IMR-90 (cell line): Measurements from ENCODE around the gene KDM4B. TPM values are rescaled to one million over a fixed set of nuclear protein-coding genes. Genes with fewer than 3 reads are reported as not detected.

Experiments
- ATAC-seq: fragments of 200-7000 bp; cut with Tn5 transposase; 2 replicates; pipeline ENCODE4 v1.9.1; 2020; ENCODE audit warnings: low read depth, mild to moderate bottlenecking, moderate library complexity
- BruUV-seq: library from RNA; stranded (reverse); fragments of 400-500 nt; replicated peaks from 2 replicates; lab custom pipeline; 2021; lab: Mats Ljungman, UMichigan
- CTCF ChIA-PET: fragments of 300-600 bp; formaldehyde crosslinking; extraction: SDS; loops from one replicate; lab custom pipeline; 2021; ENCODE audit warnings: antibody characterized with exemption; lab: Yijun Ruan, JAX
- POLR2A ChIA-PET: fragments of 300-600 bp; sonication (Branson Sonifier 250); formaldehyde crosslinking; loops from one replicate; lab custom pipeline; 2022; ENCODE audit warnings: antibody characterized with exemption; ENCODE audit not compliant: unreplicated experiment; lab: Charles Lee
- DNase-seq: peaks from one replicate; pipeline ENCODE4 v3.0.0; 2013
- H2AFZ ChIP-seq: replicated peaks from 2 replicates; pipeline ENCODE3; 2013; ENCODE audit warnings: low read length, mild to moderate bottlenecking; ENCODE audit not compliant: poor library complexity
- H2AK5ac ChIP-seq: 2 replicates; pipeline ENCODE4 v1.6.1; 2013; ENCODE audit warnings: low read depth, low read length, inconsistent platforms
- H2AK9ac ChIP-seq: replicated peaks from 2 replicates; pipeline ENCODE3; 2013; ENCODE audit warnings: mild to moderate bottlenecking, low read depth, low read length, moderate library complexity; ENCODE audit not compliant: poor library complexity
- H2BK120ac ChIP-seq: 2 replicates; pipeline ENCODE4 v1.6.1; 2013; ENCODE audit warnings: low read depth, low read length, inconsistent platforms
- H2BK15ac ChIP-seq: 3 replicates; pipeline ENCODE4 v1.6.1; 2013; ENCODE audit warnings: low read depth, low read length, inconsistent platforms
- H2BK20ac ChIP-seq: 2 replicates; pipeline ENCODE4 v1.6.1; 2013; ENCODE audit warnings: low read depth, mild to moderate bottlenecking, inconsistent platforms, low read length, moderate library complexity
- H2BK5ac ChIP-seq: 2 replicates; pipeline ENCODE4 v1.6.1; 2013; ENCODE audit warnings: mild to moderate bottlenecking, low read depth, low read length, inconsistent platforms; ENCODE audit not compliant: poor library complexity, severe bottlenecking
- H3K14ac ChIP-seq: replicated peaks from 2 replicates; pipeline ENCODE4 v1.6.1; 2013; ENCODE audit warnings: low read depth, low read length, inconsistent platforms
- H3K18ac ChIP-seq: 2 replicates; pipeline ENCODE4 v1.6.1; 2013; ENCODE audit warnings: low read depth, low read length, control low read depth
- H3K23ac ChIP-seq: 2 replicates; pipeline ENCODE4 v1.6.1; 2013; ENCODE audit warnings: low read depth, low read length, inconsistent platforms
- H3K27ac ChIP-seq: 2 replicates; pipeline ENCODE4 v1.5.1; 2013; ENCODE audit warnings: mild to moderate bottlenecking, control low read depth, low read length; ENCODE audit not compliant: insufficient read depth
- H3K27me3 ChIP-seq: 2 replicates; pipeline ENCODE4 v1.6.1; 2013; ENCODE audit warnings: low read length; ENCODE audit not compliant: control insufficient read depth, insufficient read depth
- H3K36me3 ChIP-seq: 2 replicates; pipeline ENCODE4 v1.6.1; 2013; ENCODE audit warnings: low read length, mixed read lengths; ENCODE audit not compliant: control insufficient read depth, insufficient read depth
- H3K4ac ChIP-seq: 2 replicates; pipeline ENCODE4 v1.6.1; 2013; ENCODE audit warnings: low read depth, low read length, inconsistent platforms
- H3K4me1 ChIP-seq: 2 replicates; pipeline ENCODE4 v1.6.1; 2013; ENCODE audit warnings: low read length, mixed read lengths; ENCODE audit not compliant: control insufficient read depth, insufficient read depth
- H3K4me2 ChIP-seq: 2 replicates; pipeline ENCODE4 v1.6.1; 2013; ENCODE audit warnings: low read depth, mild to moderate bottlenecking, control low read depth, low read length, moderate library complexity
- H3K4me3 ChIP-seq: 2 replicates; pipeline ENCODE4 v1.5.1; 2013; ENCODE audit warnings: low read depth, mild to moderate bottlenecking, control low read depth, low read length, moderate library complexity; ENCODE audit not compliant: insufficient read depth
- H3K56ac ChIP-seq: 2 replicates; pipeline ENCODE4 v1.6.1; 2013; ENCODE audit warnings: low read length, inconsistent platforms; ENCODE audit not compliant: insufficient read depth; ENCODE audit errors: extremely low read depth
- H3K79me1 ChIP-seq, 2 experiments: 2 replicates each; pipeline ENCODE4 v1.6.1; 2013; ENCODE audit warnings: low read length in 2 of 2, inconsistent platforms in 1 of 2, low read depth in 1 of 2
- H3K9ac ChIP-seq: 2 replicates; pipeline ENCODE4 v1.6.1; 2013; ENCODE audit warnings: low read depth, low read length, control low read depth
- H3K9me1 ChIP-seq: 2 replicates; pipeline ENCODE4 v1.6.1; 2013; ENCODE audit warnings: low read length, inconsistent platforms; ENCODE audit not compliant: insufficient read depth
- H3K9me3 ChIP-seq: 2 replicates; pipeline ENCODE4 v1.6.1; 2013; ENCODE audit warnings: low read length; ENCODE audit not compliant: control insufficient read depth, insufficient read depth
- H4K20me1 ChIP-seq: 2 replicates; pipeline ENCODE4 v1.6.1; 2013; ENCODE audit warnings: low read length, inconsistent platforms; ENCODE audit not compliant: insufficient read depth
- H4K5ac ChIP-seq: 2 replicates; pipeline ENCODE4 v1.6.1; 2013; ENCODE audit warnings: mild to moderate bottlenecking, low read depth, low read length, control low read depth
- H4K8ac ChIP-seq, 2 experiments: 2 replicates each; pipeline ENCODE4 v1.6.1; 2013; ENCODE audit warnings: low read depth in 2 of 2, low read length in 2 of 2, control low read depth in 1 of 2, inconsistent platforms in 1 of 2
- H4K91ac ChIP-seq: 2 replicates; pipeline ENCODE4 v1.6.1; 2013; ENCODE audit warnings: low read depth, low read length, inconsistent platforms; ENCODE audit not compliant: insufficient read depth
- BHLHE40 ChIP-seq: fragments of 150-350 bp; IDR thresholded peaks from 2 replicates; pipeline ENCODE4 v1.6.1; 2016; ENCODE audit warnings: mild to moderate bottlenecking, low read depth, low read length
- CEBPB ChIP-seq: IDR thresholded peaks from 2 replicates; pipeline ENCODE4 v1.6.1; 2012; ENCODE audit warnings: low read depth, low read length, improper control_type of control experiment
- CHD1 ChIP-seq: IDR thresholded peaks from 2 replicates; pipeline ENCODE4 v1.6.1; 2012; ENCODE audit warnings: low read depth, low read length, improper control_type of control experiment
- FOS ChIP-seq: fragments of 150-350 bp; IDR thresholded peaks from 2 replicates; pipeline ENCODE4 v1.6.1; 2016; ENCODE audit warnings: low read depth, low read length
- MAFK ChIP-seq: IDR thresholded peaks from 2 replicates; pipeline ENCODE4 v1.6.1; 2012; ENCODE audit warnings: low read depth, low read length, improper control_type of control experiment
- MAZ ChIP-seq: IDR thresholded peaks from 2 replicates; pipeline ENCODE4 v1.6.1; 2012; ENCODE audit warnings: low read depth, mild to moderate bottlenecking, low read length, improper control_type of control experiment, moderate library complexity, borderline replicate concordance
- MXI1 ChIP-seq: IDR thresholded peaks from 2 replicates; pipeline ENCODE4 v1.6.1; 2012; ENCODE audit warnings: low read depth, mild to moderate bottlenecking, low read length, moderate library complexity, borderline replicate concordance
- NFE2L2 ChIP-seq: fragments of 150-350 bp; IDR thresholded peaks from 2 replicates; pipeline ENCODE4 v1.6.1; 2016; ENCODE audit warnings: low read depth, mild to moderate bottlenecking, low read length
- POLR2A ChIP-seq: IDR thresholded peaks from 2 replicates; pipeline ENCODE4 v1.6.1; 2012; ENCODE audit warnings: mild to moderate bottlenecking, low read depth, low read length
- RAD21 ChIP-seq: IDR thresholded peaks from 2 replicates; pipeline ENCODE4 v1.6.1; 2012; ENCODE audit warnings: low read length, improper control_type of control experiment
- RCOR1 ChIP-seq: IDR thresholded peaks from 2 replicates; pipeline ENCODE4 v1.6.1; 2012; ENCODE audit warnings: mild to moderate bottlenecking, low read length, improper control_type of control experiment; ENCODE audit not compliant: insufficient replicate concordance
- RFX5 ChIP-seq: IDR thresholded peaks from 2 replicates; pipeline ENCODE4 v1.8.0; 2012; ENCODE audit warnings: low read depth, mild to moderate bottlenecking, low read length, moderate library complexity
- SMC3 ChIP-seq: fragments of 150-350 bp; IDR thresholded peaks from 2 replicates; pipeline ENCODE4 v1.6.1; 2016; ENCODE audit warnings: low read depth, mild to moderate bottlenecking, antibody characterized with exemption, low read length, moderate library complexity
- WGBS, 2 experiments: methylation state at CpG; one replicate each; pipeline versions ENCODE4 v1.1.5 to v1.1.7; 2013; ENCODE audit warnings: missing lambda C conversion rate in 2 of 2; ENCODE audit not compliant: insufficient read length in 1 of 2; ENCODE audit errors: extremely low coverage in 2 of 2; 5-methylcytosine and 5-hydroxymethylcytosine counted together
- dilution Hi-C: fragments of 300-500 bp; cut with HindIII; formaldehyde crosslinking; loops from one replicate; pipeline ENCODE4 v1.14.3; 2018; ENCODE audit warnings: low sequenced_read_pairs; ENCODE audit not compliant: unreplicated experiment
- in situ Hi-C: fragments of 300-500 bp; cut with MboI; formaldehyde crosslinking; loops from 3 replicates; pipeline ENCODE4 v1.14.3; 2019; ENCODE audit warnings: low sequenced_read_pairs, inconsistent platforms, mixed read lengths
- intact Hi-C: fragments of 100-400 bp; cut with micrococcal nuclease; formaldehyde crosslinking; loops from 2 replicates; pipeline ENCODE4 v1.10.0; 2022
- polyA plus RNA-seq, 3 experiments: library from polyadenylated mRNA; depleted of rRNA; stranded (reverse); fragments of >200 nt; gene quantifications; 2 replicates each; pipeline ENCODE4 v1.2.3, GENCODE V29; 2012; ENCODE audit warnings: low replicate concordance in 1 of 3
- total RNA-seq: library from RNA; depleted of rRNA; stranded (reverse); fragments of >200 nt; gene quantifications from 2 replicates; pipeline ENCODE4 v1.2.3, GENCODE V29; 2012
- TF ChIP-seq, protein P1 (sequence below): fragments of 150-350 bp; IDR thresholded peaks from 2 replicates; pipeline ENCODE4 v1.6.1; 2017; ENCODE audit warnings: mild to moderate bottlenecking, antibody characterized with exemption, low read length, low read depth
- TF ChIP-seq, protein P2 (sequence below): fragments of 150-350 bp; IDR thresholded peaks from 2 replicates; pipeline ENCODE4 v1.6.1; 2016; ENCODE audit warnings: low read depth, mild to moderate bottlenecking, low read length, moderate library complexity, borderline replicate concordance
- TF ChIP-seq, protein P3 (sequence below): conservative IDR thresholded peaks from 2 replicates; pipeline ENCODE4 v1.5.1; 2012; ENCODE audit warnings: mild to moderate bottlenecking, low read depth, low read length, improper control_type of control experiment

Gene KDM4B
- total and polyA plus RNA-seq, 2 of the 4 experiments (the other 2 are of a cell fraction) = 5.0 to 17.9 TPM

DNA sequence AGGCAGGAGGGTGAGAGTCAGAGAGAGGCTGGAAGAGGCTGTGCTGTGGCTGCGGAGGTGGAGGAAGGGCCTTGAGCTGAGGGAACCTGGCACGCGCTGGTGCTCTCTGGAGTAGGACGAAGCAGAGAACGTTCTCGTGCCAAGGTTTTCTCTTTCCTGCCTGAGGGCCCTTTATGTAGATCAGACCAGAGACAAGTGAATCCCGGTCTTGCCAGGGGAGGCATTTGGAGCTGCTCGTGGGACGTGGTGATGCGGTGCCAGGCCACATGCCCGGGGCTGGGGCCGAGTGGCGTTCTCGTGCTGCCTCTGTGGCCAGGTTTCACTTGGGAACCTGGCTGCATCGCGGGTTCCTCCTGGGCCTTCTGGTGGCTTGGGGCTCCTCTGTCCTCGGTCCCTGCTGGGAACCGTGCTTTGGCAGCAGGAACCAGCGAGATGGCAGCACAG lies 54.2 kb downstream of the KDM4B start:
- no TSS peak for BruUV-seq

More for the DNA sequence above, 54.2 kb downstream of the KDM4B start:
- Histone ChIP-seq H3K9me3 (no peaks in the 10 kb centered on the region), H2AK5ac (no peak overlapping the region), H3K23ac (no peak overlapping the region), H3K27me3 (no peaks in the 10 kb centered on the region), H4K5ac (no peak overlapping the region), H2BK15ac (no peak overlapping the region), H3K56ac (no peak overlapping the region), H3K27ac (no peak overlapping the region), H3K79me1 (peaks cover 35 to 90% of the 10 kb centered on the region in 2 experiments), H2AFZ (no peak overlapping the region), H3K18ac (no peak overlapping the region), H3K4me1 (peaks cover 11% of the 10 kb centered on the region; the same call in 1 of the 2 replicates), H2BK5ac (no peak overlapping the region), H4K8ac (no peak overlapping the region), H3K4me2 (no peak overlapping the region), H3K9ac (no peak overlapping the region), H3K4me3 (no peak overlapping the region), H3K9me1 (peaks cover 26% of the 10 kb centered on the region), H4K20me1 (peaks cover 97% of the 10 kb centered on the region), H2BK120ac (no peak overlapping the region), H4K91ac (no peak overlapping the region), H3K36me3 (peaks cover 18% of the 10 kb centered on the region), H3K14ac (no peak overlapping the region), H3K4ac (no peak overlapping the region), H2AK9ac (no peak overlapping the region), H2BK20ac (no peak overlapping the region)
- dilution Hi-C loops = no loop called here
- intact Hi-C loops = no loop called here
- 94% methylated on average over 14 of the region's 19 CpGs; no CpG with 5 or more reads in 1 of the 2 experiments for WGBS, 2 experiments
- ChIA-PET CTCF (no interaction called here), POLR2A (no interaction called here)
- in situ Hi-C loops = no loop called here
- TF ChIP-seq FOS = no peak
- no peak for TF ChIP-seq NFE2L2
- TF ChIP-seq BHLHE40 = no peak
- TF ChIP-seq CEBPB = no peak
- TF ChIP-seq RCOR1 = no peak
- TF ChIP-seq POLR2A = no peak
- TF ChIP-seq, protein P1, sequence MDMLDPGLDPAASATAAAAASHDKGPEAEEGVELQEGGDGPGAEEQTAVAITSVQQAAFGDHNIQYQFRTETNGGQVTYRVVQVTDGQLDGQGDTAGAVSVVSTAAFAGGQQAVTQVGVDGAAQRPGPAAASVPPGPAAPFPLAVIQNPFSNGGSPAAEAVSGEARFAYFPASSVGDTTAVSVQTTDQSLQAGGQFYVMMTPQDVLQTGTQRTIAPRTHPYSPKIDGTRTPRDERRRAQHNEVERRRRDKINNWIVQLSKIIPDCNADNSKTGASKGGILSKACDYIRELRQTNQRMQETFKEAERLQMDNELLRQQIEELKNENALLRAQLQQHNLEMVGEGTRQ = no peak
- TF ChIP-seq, protein P2, sequence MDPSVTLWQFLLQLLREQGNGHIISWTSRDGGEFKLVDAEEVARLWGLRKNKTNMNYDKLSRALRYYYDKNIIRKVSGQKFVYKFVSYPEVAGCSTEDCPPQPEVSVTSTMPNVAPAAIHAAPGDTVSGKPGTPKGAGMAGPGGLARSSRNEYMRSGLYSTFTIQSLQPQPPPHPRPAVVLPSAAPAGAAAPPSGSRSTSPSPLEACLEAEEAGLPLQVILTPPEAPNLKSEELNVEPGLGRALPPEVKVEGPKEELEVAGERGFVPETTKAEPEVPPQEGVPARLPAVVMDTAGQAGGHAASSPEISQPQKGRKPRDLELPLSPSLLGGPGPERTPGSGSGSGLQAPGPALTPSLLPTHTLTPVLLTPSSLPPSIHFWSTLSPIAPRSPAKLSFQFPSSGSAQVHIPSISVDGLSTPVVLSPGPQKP = no peak
- no peak for TF ChIP-seq SMC3
- no peak for TF ChIP-seq RFX5
- TF ChIP-seq, protein P3, sequence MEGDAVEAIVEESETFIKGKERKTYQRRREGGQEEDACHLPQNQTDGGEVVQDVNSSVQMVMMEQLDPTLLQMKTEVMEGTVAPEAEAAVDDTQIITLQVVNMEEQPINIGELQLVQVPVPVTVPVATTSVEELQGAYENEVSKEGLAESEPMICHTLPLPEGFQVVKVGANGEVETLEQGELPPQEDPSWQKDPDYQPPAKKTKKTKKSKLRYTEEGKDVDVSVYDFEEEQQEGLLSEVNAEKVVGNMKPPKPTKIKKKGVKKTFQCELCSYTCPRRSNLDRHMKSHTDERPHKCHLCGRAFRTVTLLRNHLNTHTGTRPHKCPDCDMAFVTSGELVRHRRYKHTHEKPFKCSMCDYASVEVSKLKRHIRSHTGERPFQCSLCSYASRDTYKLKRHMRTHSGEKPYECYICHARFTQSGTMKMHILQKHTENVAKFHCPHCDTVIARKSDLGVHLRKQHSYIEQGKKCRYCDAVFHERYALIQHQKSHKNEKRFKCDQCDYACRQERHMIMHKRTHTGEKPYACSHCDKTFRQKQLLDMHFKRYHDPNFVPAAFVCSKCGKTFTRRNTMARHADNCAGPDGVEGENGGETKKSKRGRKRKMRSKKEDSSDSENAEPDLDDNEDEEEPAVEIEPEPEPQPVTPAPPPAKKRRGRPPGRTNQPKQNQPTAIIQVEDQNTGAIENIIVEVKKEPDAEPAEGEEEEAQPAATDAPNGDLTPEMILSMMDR = no peak
- no peak for TF ChIP-seq MXI1
- TF ChIP-seq CHD1 = no peak
- no peak for TF ChIP-seq MAFK
- TF ChIP-seq RAD21 = no peak
- TF ChIP-seq MAZ = no peak
- no peak for ATAC-seq
- DNase-seq = no peak
